SU-DHL-6 (cell line): ENCODE measurements around the gene EMID1.

Experiments
- H2AFZ ChIP-seq: fragments of 200-600 bp; sonication (generic); 2 replicates; pipeline ENCODE4 v1.6.1; 2014; ENCODE audit warnings: low read depth, mild to moderate bottlenecking, moderate library complexity, mixed read lengths, antibody characterized with exemption, low read length; ENCODE audit not compliant: severe bottlenecking
- H3F3A ChIP-seq: fragments of 200-600 bp; shearing (Covaris generic); 2 replicates; pipeline ENCODE4 v1.6.0; 2016; ENCODE audit warnings: antibody characterized with exemption, mild to moderate bottlenecking; ENCODE audit not compliant: insufficient read depth
- H3K27ac ChIP-seq: fragments of 200-600 bp; sonication (generic); 2 replicates; pipeline ENCODE4 v1.5.1; 2016; ENCODE audit warnings: low read depth, mild to moderate bottlenecking, low read length, moderate library complexity, mixed read lengths
- H3K27me3 ChIP-seq: fragments of 200-600 bp; sonication (generic), shearing (Covaris generic); 2 replicates; pipeline ENCODE4 v1.6.0; 2014; ENCODE audit warnings: mild to moderate bottlenecking, low read length
- H3K36me3 ChIP-seq: fragments of 200-600 bp; sonication (generic); 2 replicates; pipeline ENCODE4 v1.6.1; 2014; ENCODE audit warnings: mild to moderate bottlenecking, low read length, mixed read lengths
- H3K4me2 ChIP-seq: fragments of 300-600, 200-600 bp; shearing (Covaris generic), sonication (generic); 2 replicates; pipeline ENCODE4 v1.6.0; 2014; ENCODE audit warnings: low read length, low read depth, mild to moderate bottlenecking; ENCODE audit not compliant: poor library complexity, severe bottlenecking
- H3K4me3 ChIP-seq: fragments of 200-600 bp; sonication (generic); 2 replicates; pipeline ENCODE4 v1.5.1; 2014; ENCODE audit warnings: antibody characterized with exemption, low read length, mild to moderate bottlenecking, mixed read lengths; ENCODE audit not compliant: insufficient read depth, poor library complexity, severe bottlenecking
- H3K79me2 ChIP-seq: fragments of 200-600 bp; sonication (generic); 2 replicates; pipeline ENCODE4 v1.6.1; 2014; ENCODE audit warnings: mild to moderate bottlenecking, low read length, moderate library complexity; ENCODE audit not compliant: insufficient read depth
- H3K9ac ChIP-seq: fragments of 200-600 bp; sonication (generic); 2 replicates; pipeline ENCODE4 v1.7.0; 2014; ENCODE audit warnings: mild to moderate bottlenecking, low read length
- H3K9me2 ChIP-seq: fragments of 200-600 bp; sonication (generic); replicated peaks from 2 replicates; pipeline ENCODE4 v1.6.1; 2014; ENCODE audit warnings: low read length; ENCODE audit not compliant: insufficient read depth
- H3K9me3 ChIP-seq: fragments of 200-600 bp; sonication (generic); 2 replicates; pipeline ENCODE4 v1.6.1; 2014; ENCODE audit warnings: low read length, mixed read lengths; ENCODE audit not compliant: insufficient read depth
- H4K20me1 ChIP-seq: fragments of 200-600 bp; sonication (generic); 2 replicates; pipeline ENCODE4 v1.6.1; 2014; ENCODE audit warnings: low read depth, mild to moderate bottlenecking, antibody characterized with exemption, low read length, moderate library complexity, mixed read lengths
- EZH2phosphoT487 ChIP-seq: fragments of 200-600 bp; sonication (generic), shearing (Covaris generic); conservative IDR thresholded peaks from 2 replicates; pipeline ENCODE4 v1.6.1; 2018; ENCODE audit warnings: mild to moderate bottlenecking, antibody characterized with exemption, low read length, moderate library complexity, mixed read lengths
- TF ChIP-seq, protein P1 (sequence below): fragments of 200-600 bp; sonication (generic); IDR thresholded peaks from one replicate; pipeline ENCODE4 v1.5.1; 2017; ENCODE audit warnings: antibody characterized with exemption, mild to moderate bottlenecking, low read length, moderate library complexity; ENCODE audit not compliant: insufficient read depth, poor library complexity, severe bottlenecking

EMID1 gene

GRCh38 chr22:29184849-29185490, 20.7 kb upstream of the EMID1 start:
- no peaks in the 10 kb centered on the region for H3K9me2 ChIP-seq
- H3F3A ChIP-seq = no peaks in the 10 kb centered on the region
- H3K79me2 ChIP-seq = no peaks in the 10 kb centered on the region
- H3K27me3 ChIP-seq = no peaks in the 10 kb centered on the region
- no peaks in the 10 kb centered on the region for H4K20me1 ChIP-seq
- no peak overlapping the region for H3K4me3 ChIP-seq
- no peak overlapping the region for H3K27ac ChIP-seq
- H3K36me3 ChIP-seq = no peaks in the 10 kb centered on the region
- no peak overlapping the region for H3K4me2 ChIP-seq
- H3K9ac ChIP-seq = no peak overlapping the region
- no peak for TF ChIP-seq EZH2phosphoT487
- TF ChIP-seq, protein P1, sequence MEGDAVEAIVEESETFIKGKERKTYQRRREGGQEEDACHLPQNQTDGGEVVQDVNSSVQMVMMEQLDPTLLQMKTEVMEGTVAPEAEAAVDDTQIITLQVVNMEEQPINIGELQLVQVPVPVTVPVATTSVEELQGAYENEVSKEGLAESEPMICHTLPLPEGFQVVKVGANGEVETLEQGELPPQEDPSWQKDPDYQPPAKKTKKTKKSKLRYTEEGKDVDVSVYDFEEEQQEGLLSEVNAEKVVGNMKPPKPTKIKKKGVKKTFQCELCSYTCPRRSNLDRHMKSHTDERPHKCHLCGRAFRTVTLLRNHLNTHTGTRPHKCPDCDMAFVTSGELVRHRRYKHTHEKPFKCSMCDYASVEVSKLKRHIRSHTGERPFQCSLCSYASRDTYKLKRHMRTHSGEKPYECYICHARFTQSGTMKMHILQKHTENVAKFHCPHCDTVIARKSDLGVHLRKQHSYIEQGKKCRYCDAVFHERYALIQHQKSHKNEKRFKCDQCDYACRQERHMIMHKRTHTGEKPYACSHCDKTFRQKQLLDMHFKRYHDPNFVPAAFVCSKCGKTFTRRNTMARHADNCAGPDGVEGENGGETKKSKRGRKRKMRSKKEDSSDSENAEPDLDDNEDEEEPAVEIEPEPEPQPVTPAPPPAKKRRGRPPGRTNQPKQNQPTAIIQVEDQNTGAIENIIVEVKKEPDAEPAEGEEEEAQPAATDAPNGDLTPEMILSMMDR = no peak
- no peaks in the 10 kb centered on the region for H3K9me3 ChIP-seq
- no peak overlapping the region for H2AFZ ChIP-seq

- H3K27ac ChIP-seq = no peak overlapping the region
- no peak overlapping the region for H3K4me2 ChIP-seq
- H2AFZ ChIP-seq = no peak overlapping the region
- no peaks in the 10 kb centered on the region for H3K36me3 ChIP-seq
- TF ChIP-seq, protein P1 = no peak
- no peak for TF ChIP-seq EZH2phosphoT487
- no peaks in the 10 kb centered on the region for H3K9me3 ChIP-seq
- no peak overlapping the region for H3K4me3 ChIP-seq
- H3F3A ChIP-seq = no peaks in the 10 kb centered on the region
- no peak overlapping the region for H3K9ac ChIP-seq
- H4K20me1 ChIP-seq = no peaks in the 10 kb centered on the region
- no peaks in the 10 kb centered on the region for H3K79me2 ChIP-seq
- no peaks in the 10 kb centered on the region for H3K27me3 ChIP-seq
- H3K9me2 ChIP-seq = no peaks in the 10 kb centered on the region
These were observed 19.4 kb upstream of the EMID1 start for GRCh38 chr22:29186302-29186701.

GRCh38 chr22:29187831-29188230, 17.9 kb upstream of the EMID1 start:
- TF ChIP-seq, protein P1 = no peak
- Histone ChIP-seq H3K79me2 (no peaks in the 10 kb centered on the region), H3K27me3 (no peaks in the 10 kb centered on the region), H3K4me3 (no peak overlapping the region), H3K9me2 (no peaks in the 10 kb centered on the region), H3K4me2 (no peak overlapping the region), H3F3A (no peaks in the 10 kb centered on the region), H3K9me3 (no peaks in the 10 kb centered on the region), H3K27ac (no peak overlapping the region), H3K9ac (no peak overlapping the region), H3K36me3 (no peaks in the 10 kb centered on the region), H4K20me1 (no peaks in the 10 kb centered on the region), H2AFZ (no peak overlapping the region)

- Histone ChIP-seq H3K27ac (no peak overlapping the region), H3K36me3 (no peaks in the 10 kb centered on the region), H2AFZ (no peak overlapping the region), H3K79me2 (no peaks in the 10 kb centered on the region), H4K20me1 (no peaks in the 10 kb centered on the region), H3K27me3 (no peaks in the 10 kb centered on the region), H3K9me3 (no peaks in the 10 kb centered on the region), H3K4me3 (no peak overlapping the region), H3K4me2 (no peak overlapping the region), H3F3A (no peaks in the 10 kb centered on the region), H3K9me2 (no peaks in the 10 kb centered on the region), H3K9ac (no peak overlapping the region)
- TF ChIP-seq, protein P1 = no peak
- TF ChIP-seq EZH2phosphoT487 = no peak
These were observed 15.6 kb upstream of the EMID1 start for GRCh38 chr22:29190051-29190450.
